Measurements from ENCODE around the gene SULT1C4. TPM values are rescaled to one million over a fixed set of nuclear protein-coding genes. Genes with fewer than 3 reads are reported as not detected.
"Not testable (repeated sequence)": the region's sequence is repeated elsewhere in the genome, so short reads cannot be mapped to it uniquely, and the experiment has no call there.

Gene SULT1C4
- total and polyA plus RNA-seq, 8 donors, result 0.42 to 5.0 (median 0.67) TPM

DNA sequence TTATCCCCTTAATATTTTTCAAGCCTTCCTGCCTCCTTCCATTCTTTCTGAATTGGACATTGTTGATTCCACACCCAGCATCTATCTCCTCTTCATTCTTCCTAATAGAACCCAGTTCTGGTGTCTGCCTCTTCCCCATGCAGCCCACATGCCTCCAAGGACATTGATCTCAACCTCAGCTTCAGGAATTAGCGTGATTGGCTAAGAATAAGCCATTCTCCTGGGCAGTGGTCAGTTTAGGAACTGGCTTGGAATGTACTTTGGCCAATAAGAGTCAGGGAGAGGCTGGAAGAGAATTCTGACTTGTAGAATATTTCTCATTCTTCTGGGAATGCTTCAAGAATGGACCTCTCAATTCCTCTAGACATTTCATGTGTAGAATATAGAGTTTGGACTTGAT, 45.3 kb downstream of the SULT1C4 start:
- H3K36me3 ChIP-seq, result no peaks in the 10 kb centered on the region
- no peak overlapping the region for H3K4me3 ChIP-seq
- intact Hi-C loops (cut with DNase I), result no loop called here
- ATAC-seq (no peak), DNase-seq (no peak), FAIRE-seq (no peak)
- H3K27me3 ChIP-seq, result no peaks in the 10 kb centered on the region
- no peaks in the 10 kb centered on the region for H3K4me1 ChIP-seq
- no peak overlapping the region for H3K27ac ChIP-seq
- TF ChIP-seq, protein P1, sequence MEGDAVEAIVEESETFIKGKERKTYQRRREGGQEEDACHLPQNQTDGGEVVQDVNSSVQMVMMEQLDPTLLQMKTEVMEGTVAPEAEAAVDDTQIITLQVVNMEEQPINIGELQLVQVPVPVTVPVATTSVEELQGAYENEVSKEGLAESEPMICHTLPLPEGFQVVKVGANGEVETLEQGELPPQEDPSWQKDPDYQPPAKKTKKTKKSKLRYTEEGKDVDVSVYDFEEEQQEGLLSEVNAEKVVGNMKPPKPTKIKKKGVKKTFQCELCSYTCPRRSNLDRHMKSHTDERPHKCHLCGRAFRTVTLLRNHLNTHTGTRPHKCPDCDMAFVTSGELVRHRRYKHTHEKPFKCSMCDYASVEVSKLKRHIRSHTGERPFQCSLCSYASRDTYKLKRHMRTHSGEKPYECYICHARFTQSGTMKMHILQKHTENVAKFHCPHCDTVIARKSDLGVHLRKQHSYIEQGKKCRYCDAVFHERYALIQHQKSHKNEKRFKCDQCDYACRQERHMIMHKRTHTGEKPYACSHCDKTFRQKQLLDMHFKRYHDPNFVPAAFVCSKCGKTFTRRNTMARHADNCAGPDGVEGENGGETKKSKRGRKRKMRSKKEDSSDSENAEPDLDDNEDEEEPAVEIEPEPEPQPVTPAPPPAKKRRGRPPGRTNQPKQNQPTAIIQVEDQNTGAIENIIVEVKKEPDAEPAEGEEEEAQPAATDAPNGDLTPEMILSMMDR (IDR thresholded peaks at IDR 0.05), result no peak
- no peaks in the 10 kb centered on the region for H3K9me3 ChIP-seq
- WGBS, 2 donors, result 85 to 95% methylated on average over 1 of the region's 1 CpG

DNA sequence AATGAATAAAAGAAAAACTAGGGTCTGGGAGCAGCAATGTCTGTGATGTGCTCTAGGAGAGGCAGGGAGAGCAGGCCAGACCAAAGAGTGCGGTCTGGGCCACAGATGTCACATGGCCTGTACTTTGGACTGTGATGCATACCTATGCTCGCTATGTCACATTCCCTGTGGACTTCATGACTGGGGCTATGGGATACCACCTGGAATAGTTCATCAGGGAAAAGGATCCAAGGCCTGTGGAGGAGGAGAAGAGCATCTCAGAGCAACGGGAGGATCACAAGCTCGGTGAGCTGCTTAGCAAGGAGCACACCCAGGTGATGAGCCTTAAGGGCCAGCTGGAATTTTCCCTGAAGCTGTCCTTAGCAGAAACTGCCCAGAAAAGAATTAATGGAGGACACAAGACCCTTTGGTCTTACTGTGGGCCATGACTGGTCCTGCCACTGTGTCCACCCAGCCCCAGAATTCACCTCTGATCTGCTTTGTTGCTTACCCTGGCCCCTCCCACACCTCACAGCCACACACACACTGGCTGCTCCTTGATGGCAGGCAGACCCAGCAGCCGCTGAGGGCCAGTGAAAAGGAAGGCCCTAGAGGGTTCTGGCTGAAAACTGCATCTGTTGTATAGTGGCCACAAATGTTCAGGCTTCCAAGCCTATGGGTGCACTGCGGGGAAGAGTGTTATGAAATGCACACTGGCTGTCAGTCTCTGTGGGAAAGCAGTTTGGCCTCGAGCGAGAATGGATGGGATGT, 45.9 kb downstream of the SULT1C4 start:
- Histone ChIP-seq H3K36me3 (no peaks in the 10 kb centered on the region), H3K9me3 (no peaks in the 10 kb centered on the region), H3K4me3 (no peak overlapping the region), H3K27ac (no peak overlapping the region), H3K4me1 (no peaks in the 10 kb centered on the region), H3K27me3 (no peaks in the 10 kb centered on the region)
- WGBS, 2 donors, result 83% methylated on average over 8 of the region's 8 CpGs
- no peak for FAIRE-seq
- ATAC-seq, result no peak
- intact Hi-C loops (cut with DNase I), result no loop called here
- no peak for DNase-seq
- TF ChIP-seq, protein P1 (IDR thresholded peaks at IDR 0.05), result no peak

DNA sequence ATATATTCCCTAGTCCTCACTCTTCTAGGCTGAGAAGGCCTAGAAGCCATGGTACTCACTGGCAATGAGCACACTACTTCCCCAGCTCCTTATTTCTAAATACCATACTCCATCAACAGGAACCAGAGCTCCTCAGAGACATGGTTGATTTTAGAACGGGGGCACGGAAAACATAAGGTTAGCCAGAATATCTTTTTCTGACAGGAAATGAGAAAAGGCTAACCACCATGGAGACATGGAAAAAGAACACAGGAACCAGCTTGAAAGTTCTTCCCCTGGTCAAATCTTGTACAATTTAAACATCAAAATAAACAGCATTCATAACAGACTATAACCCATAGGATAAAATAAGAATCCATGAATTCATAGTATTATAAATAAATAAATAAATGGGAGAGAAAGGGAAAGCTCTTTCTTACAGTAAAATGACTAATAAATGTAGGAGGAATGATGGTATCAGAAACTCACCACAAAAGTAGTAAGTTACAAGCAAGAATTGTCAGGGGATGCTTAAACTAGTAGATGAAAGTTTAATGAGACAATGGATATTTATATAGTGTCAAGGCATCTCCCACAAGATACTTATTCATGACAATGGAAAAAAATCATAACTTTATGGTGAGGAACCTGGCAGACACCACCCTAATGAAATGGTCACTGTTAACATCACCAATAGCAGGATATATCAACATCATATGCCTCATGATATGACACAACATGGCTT, 50.7 kb downstream of the SULT1C4 start:
- intact Hi-C loops (cut with DNase I), result no loop called here
- Histone ChIP-seq H3K27me3 (no peaks in the 10 kb centered on the region), H3K9me3 (no peaks in the 10 kb centered on the region), H3K4me1 (no peaks in the 10 kb centered on the region), H3K36me3 (no peaks in the 10 kb centered on the region), H3K4me3 (no peak overlapping the region), H3K27ac (no peak overlapping the region)
- WGBS, 2 donors, result 70 to 74% methylated on average over 2 of the region's 2 CpGs
- TF ChIP-seq, protein P1 (IDR thresholded peaks at IDR 0.05), result no peak
- ATAC-seq (no peak), FAIRE-seq (no peak), DNase-seq (no peak)

DNA sequence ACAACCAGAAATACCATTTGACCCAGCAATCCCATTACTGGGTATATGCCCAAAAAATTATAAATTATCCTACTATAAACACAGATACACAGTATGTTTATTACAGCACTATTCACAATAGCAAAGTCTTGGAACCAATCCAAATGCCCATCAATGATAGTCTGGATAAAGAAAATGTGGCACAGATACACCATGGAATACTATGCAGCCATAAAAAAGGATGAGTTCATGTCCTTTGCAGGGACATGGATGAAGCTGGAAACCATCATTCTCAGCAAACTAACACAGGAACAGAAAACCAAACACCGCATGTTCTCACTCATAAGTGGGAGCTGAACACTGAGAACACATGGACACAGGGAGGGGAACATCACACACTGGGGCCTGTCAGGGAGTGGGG, 57.8 kb downstream of the SULT1C4 start:
- H3K9me3 ChIP-seq; H3K36me3 ChIP-seq; H3K27me3 ChIP-seq; H3K27ac ChIP-seq; H3K4me1 ChIP-seq; H3K4me3 ChIP-seq; FAIRE-seq; ATAC-seq; intact Hi-C loops (cut with DNase I); DNase-seq: not testable (repeated sequence)
- 80 to 95% methylated on average over 1 of the region's 1 CpG for WGBS, 2 donors

DNA sequence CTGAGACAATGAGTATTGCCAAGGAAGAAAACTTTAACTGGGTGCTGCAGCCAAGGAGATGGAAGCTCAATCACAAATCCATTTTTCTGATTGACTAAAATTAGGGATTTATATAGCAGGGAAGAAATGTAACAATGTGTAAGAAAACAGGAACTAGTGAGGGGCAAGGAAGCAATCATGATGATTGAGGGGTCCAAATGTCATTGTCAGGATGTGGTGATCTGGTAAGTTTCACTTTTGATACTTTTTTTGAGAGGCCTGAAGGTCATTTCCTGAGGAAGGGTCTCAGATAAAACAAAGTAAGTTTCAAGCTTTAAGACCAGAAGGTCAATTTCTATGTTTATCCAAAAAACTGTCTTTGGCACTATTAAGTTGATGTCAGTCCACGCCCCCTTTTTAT, 59.2 kb downstream of the SULT1C4 start:
- no peak for FAIRE-seq
- WGBS, 2 donors, result 60 to 73% methylated on average over 1 of the region's 1 CpG
- intact Hi-C loops (cut with DNase I), result no loop called here

More for the DNA sequence above, 59.2 kb downstream of the SULT1C4 start:
- Histone ChIP-seq H3K4me3 (no peak overlapping the region), H3K27me3 (no peaks in the 10 kb centered on the region), H3K4me1 (no peaks in the 10 kb centered on the region), H3K27ac (no peak overlapping the region), H3K9me3 (no peaks in the 10 kb centered on the region), H3K36me3 (no peaks in the 10 kb centered on the region)
- ATAC-seq (no peak), DNase-seq (no peak)
- TF ChIP-seq, protein P1 (IDR thresholded peaks at IDR 0.05), result no peak

Other genes starting within 250 kb of the SULT1C4 start
- gene SULT1C3, start 138.0 kb upstream of the SULT1C4 start, total RNA-seq, result not detected
- gene SULT1C3, start 138.0 kb upstream of the SULT1C4 start, polyA plus RNA-seq, result not detected
- 1 to 10 TPM in 5 of 6 donors, under 1 TPM in 1; 0.63 to 6.4 (median 4.8) TPM for gene SULT1C2, start 89.1 kb upstream of the SULT1C4 start, total RNA-seq
- gene SULT1C2, start 89.1 kb upstream of the SULT1C4 start, polyA plus RNA-seq, result 1 to 10 TPM; 4.1 to 9.1 TPM
- 10 to 100 TPM; 18.6 to 36.0 (median 22.5) TPM for gene GCC2, start 71.3 kb downstream of the SULT1C4 start, total RNA-seq
- gene GCC2, start 71.3 kb downstream of the SULT1C4 start, polyA plus RNA-seq, result 10 to 100 TPM in 1 of 2 donors, 1 to 10 TPM in 1; 8.7 to 11.7 TPM
- gene LIMS1, start 156.5 kb downstream of the SULT1C4 start, total RNA-seq, result 10 to 100 TPM; 16.3 to 45.7 (median 18.2) TPM
- gene LIMS1, start 156.5 kb downstream of the SULT1C4 start, polyA plus RNA-seq, result 1 to 10 TPM; 7.9 to 9.4 TPM